SK-N-DZ (cell line): ENCODE results near the gene ULK3. TPM values are rescaled to one million over a fixed set of nuclear protein-coding genes. Genes with fewer than 3 reads are reported as not detected.
"Not testable (repeated sequence)": the region's sequence is repeated elsewhere in the genome, so short reads cannot be mapped to it uniquely, and the experiment has no call there.

Experiments used
- DNase-seq: peaks from one replicate; pipeline ENCODE4 v3.0.0-alpha.2; 2015; ENCODE audit warnings: low spot score
- polyA plus RNA-seq, 2 experiments: library from polyadenylated mRNA; depleted of rRNA; stranded (reverse); fragments of >200 nt; gene quantifications; 2 replicates each; pipeline ENCODE4 v1.2.3, GENCODE V29; 2014

Gene ULK3
- polyA plus RNA-seq (2014; cell fraction: cytosol; rRNA removed) = 44.6 and 52.1 TPM in 2 replicates
- polyA plus RNA-seq (2014; cell fraction: nucleus; rRNA removed) = 413 and 419 TPM in 2 replicates

DNA sequence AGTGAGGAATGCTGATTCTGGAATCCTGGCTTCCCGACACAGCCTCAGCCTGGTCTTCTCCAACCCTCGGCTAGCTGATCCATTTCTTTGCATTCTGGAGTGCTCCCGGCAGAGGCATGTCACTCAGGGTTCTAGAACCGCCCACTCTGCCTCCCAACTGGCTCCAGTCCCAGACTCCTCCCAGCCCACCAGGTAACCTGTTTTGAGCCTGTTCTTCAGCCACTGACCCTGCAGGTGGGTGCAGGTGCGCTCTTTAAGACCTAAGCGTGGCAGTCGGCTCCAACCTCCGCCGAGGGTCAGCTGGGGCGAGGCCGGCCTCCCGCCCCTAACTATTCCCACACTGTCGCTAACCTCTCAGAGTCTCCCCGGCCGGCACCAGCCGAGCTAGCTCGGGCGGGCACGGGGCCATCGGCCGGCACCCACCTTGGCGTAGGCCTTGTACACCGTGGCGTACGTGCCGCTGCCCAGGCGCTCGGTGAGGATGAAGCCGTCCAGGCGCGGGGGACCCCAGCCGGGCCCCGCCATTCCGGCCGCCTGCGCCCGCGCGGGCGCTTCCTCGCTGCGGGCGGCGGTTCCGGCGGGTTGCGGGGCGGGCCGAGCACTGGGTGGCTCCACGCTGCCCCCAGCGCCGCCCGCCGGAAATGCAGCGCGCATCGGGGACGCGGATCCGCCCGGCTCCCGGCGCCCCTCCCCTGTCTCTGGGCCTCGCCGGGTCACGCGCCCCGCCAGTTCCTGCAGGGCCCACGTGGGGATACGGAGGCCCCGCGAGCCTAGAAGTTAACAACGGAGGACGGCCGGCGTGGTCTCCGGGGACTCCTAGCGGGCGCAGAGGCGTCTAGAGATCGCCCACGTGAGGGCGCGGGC lies at the start of gene ULK3:
Gene ULK3 (minus strand): TSS at position 576 of the 864 bp plus-strand sequence. CDS start 51 bp downstream, at position 525.
- peak; percentile 91 for DNase-seq

- no peak for DNase-seq
Observed at GRCh38 chr15:74892313-74892712, 49.4 kb upstream of the ULK3 start.

GRCh38 chr15:74891469-74891868 lies 48.5 kb upstream of the ULK3 start:
- no peak for DNase-seq

DNA sequence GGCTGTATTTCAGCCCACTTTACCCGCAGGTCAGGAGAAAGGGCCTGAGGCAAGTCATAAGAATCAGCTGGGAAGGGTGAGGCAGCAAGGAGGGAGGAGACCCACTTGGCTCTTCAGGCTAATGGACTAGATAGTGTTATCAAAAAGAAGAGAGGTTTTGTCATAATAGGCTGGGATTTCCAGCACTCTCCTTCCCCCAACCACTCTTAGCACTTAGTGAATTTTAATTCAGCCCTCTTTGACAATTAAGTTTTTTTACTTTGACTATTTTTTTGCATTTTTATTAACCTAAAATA lies 47.7 kb upstream of the ULK3 start:
- no peak for DNase-seq

- peak; percentile 84 for DNase-seq
Observed at GRCh38 chr15:74889883-74890664, 47.1 kb upstream of the ULK3 start, which contains the start of gene MPI. Gene MPI (plus strand): TSS chr15:74890042. CDS start chr15:74890074, 32 bp downstream.

GRCh38 chr15:74889390-74889882 lies 46.5 kb upstream of the ULK3 start:
- peak; percentile 64 for DNase-seq

DNA sequence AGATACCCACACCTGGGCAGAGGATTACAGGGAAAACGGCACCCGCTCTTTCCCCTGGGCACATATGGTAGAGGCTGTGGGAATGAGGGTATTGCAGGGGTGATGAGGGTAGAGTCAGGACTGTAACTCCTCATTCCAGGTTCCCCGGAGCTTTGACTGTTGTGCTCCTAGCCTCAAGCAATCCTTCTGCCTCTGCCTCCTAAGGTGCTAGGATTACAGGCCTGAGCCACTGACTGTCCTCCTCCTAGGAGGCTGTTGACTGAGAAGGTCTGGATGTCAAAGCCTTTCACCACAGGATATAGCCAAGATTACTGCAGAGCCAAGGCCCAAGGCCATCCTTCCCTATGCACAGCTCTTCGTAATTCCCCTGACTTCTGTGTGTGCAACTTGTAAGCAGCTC lies 45.8 kb upstream of the ULK3 start:
- DNase-seq = no peak

DNA sequence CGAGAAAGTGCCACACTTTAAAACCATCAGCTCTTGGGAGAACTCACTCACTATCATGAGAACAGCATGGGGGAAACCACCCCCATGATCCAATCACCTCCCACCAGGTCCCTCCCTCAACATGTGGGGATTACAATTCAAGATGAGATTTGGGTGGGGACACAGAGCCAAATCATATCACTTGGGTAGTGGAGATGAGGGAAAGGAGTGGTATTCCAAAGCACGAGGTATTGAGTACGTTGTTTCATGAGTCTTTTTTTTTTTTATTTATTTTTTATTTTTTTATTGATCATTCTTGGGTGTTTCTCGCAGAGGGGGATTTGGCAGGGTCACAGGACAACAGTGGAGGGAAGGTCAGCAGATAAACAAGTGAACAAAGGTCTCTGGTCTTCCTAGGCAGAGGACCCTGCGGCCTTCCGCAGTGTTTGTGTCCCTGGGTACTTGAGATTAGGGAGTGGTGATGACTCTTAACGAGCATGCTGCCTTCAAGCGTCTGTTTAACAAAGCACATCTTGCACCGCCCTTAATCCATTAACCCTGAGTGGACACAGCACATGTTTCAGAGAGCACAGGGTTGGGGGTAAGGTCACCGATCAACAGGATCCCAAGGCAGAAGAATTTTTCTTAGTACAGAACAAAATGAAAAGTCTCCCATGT lies 44.7 kb upstream of the ULK3 start:
- DNase-seq = not testable (repeated sequence)

DNA sequence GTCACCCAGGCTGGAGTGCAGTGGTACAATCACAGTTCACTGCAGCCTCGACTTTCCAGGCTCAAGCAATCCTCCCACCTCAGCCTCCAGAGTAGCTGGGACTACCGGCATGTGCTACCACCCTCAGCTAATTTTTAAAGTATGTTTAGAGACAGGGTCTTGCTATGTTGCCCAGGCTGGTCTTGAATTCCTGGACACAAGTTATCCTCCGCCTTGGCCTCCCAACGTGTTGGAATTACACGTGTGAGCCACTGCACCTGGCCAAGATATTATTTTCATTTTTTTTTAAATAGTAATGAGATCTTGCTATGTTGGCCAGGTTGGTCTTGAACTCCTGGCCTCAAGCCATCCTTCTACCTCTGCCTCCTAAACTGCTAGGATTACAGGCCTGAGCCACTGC lies 42.5 kb upstream of the ULK3 start:
- DNase-seq = no peak

DNA sequence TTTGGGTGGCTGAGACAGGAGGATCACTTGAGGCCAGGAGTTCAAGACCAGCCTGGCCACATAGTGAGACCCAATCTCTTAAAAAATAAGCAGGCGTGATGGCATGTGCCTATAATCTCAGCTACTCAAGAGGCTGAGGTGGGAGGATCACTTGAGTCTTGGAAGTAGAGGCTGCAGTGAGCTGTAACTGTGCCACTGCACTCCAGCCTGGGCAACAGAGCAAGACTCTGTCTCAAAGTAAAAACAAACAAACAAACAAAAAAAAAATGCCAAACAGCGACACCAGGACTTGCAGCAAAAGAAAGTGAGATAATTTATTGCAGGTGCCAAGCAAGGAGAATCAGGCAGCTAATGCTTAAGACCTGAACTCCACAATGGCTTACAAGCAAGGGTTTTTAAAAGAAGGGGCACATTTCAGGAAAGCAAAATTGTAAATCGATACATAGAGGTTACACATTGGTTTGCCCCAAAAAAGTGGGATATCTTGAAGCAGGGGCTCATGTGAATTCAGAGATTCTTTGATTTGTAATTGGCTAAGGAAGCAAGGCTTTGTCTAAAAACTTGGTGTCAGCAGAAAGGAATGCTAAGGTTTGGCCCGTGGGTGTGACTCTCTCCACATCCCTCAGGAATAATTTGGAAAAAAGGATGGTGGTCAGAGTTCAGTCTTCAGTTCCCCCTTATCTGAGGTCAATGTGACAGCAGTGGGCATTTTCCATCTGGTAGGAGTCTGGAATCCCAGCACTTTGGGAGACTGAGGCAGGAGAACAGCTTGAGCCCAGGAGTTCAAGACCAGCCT lies 41.7 kb upstream of the ULK3 start:
- no peak for DNase-seq

DNA sequence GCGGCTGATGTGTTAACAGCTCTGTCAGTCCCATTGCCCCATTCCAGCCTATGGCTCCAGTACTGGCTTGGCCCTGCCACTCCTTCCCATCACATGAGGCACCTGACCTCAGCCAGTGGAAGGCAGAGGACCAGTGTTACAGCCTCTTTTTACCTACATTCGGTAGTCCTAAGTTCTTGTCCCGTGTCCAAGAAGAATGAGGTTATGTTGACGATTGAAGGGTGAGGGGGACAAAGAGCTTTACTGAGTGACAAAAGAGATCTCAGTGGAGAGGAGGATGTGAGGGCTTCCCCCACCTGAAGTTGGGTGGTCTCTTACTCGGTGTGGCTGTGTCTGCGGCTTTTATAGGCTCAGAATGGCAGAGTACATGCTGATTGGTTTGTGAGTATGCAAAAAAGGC lies 39.6 kb upstream of the ULK3 start:
- no peak for DNase-seq

- DNase-seq = no peak
Observed at GRCh38 chr15:74878273-74878672, 35.3 kb upstream of the ULK3 start.

- DNase-seq = peak; percentile 41
Observed at GRCh38 chr15:74873756-74874424, 30.9 kb upstream of the ULK3 start.

DNA sequence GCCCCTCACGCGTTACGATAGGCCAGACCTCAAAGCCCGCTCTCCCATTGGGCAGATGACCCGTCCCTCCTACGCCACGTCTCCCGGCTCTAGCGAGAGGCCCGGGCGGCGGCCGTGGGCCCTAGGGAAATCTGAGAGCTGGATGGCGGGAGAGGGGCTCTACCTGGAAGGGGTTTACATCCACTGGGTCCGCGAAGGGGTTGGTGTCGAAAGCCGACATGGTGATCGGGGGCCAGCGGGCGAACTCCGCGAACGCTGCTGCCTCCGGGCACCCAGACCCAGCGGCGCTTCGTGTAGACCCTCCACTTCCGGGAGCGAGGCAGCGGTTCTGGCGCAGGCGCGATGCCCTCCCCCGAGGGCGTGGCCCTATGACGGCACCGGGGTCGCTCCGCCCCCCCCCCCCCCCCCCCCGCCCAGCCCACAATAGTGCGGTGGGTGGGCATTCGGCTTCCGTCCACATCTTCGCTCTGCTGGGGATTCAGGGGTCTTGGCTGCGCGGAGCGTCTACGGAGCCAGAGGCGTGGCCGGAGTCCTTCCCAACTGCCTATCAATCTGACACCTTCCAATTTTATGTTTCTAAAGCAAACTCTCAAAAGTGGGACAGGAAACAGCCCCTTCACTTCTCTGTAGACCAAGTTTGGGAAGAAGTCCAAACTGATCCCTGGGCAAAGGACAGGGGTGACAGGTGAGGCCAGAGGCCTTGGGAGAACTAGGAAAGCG lies 30.2 kb upstream of the ULK3 start, which contains the start of gene SCAMP2:
Gene SCAMP2 (minus strand): TSS at position 330 of the 720 bp plus-strand sequence. CDS start 110 bp downstream, at position 220.
- peak; percentile 97 for DNase-seq

- no peak for DNase-seq
Observed at GRCh38 chr15:74872702-74873035, 29.7 kb upstream of the ULK3 start.

DNA sequence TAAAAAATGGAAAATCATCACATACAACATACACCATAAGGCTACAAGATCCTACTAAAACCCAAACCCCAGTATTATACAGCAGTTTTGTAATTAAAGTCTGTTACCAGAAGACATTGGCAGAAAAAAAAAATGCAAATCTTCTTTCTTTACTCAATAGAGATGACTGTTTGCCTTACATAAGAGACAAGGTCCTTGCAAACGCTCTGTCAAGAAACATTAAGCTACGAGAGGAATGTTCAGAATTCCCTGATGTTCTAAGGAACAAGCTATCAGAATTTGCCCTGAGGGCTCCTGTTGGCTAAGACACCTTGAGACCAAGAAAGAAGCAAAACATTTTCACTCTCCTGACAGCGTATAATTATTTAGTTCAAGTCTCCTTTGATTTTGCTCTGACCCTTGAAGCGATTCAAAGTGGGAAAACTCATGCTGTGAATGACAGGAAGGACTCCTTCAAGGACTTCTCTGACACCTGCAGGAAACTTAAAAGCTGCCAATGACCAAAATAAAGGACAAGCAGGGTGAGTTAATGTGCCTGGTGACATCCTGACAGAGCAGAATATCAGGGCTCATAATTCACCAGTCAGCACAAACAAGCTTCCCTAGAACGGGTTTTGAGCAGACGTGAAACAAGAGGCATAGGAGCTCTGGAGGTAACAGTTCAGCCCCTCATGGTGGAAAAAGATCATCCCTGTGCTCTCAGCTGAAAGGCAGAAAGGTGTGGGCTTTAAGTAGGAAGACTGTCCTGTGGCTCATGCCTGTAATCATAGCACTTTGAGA lies 27.7 kb upstream of the ULK3 start:
- DNase-seq = no peak

DNA sequence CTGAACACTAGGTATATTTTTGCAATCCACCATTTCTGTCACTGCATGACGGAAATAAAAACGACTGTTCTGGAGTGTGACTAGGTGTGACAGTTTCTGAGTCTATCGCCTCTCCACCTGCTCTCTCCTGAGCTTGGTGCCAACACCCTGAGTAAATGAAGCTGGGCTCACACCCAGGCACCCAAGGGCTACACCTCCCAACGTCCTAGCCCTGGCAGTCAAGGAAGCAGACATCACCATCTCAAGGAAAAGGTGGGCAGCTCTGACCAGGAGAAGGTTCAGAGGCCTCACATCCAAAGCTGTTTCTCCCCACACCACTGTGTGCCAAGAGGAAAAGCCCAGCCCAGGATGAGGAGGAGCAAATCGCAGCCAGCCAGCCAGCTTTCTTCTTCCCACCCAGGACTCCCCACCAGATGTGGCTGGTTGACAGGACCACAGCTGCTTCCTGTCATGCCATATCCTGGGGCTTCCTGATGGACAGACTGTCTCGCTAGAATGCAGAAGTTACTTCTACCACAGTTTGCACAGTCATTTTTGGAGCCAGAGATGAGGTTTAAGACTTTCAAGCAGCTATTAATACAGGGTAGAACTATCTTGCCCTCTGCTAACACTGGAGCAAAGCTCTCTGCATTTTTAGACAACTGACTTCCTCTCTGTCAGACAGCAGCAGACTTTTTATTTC lies 26.9 kb upstream of the ULK3 start:
- DNase-seq = no peak

GRCh38 chr15:74869372-74869725 lies 26.4 kb upstream of the ULK3 start:
- no peak for DNase-seq

GRCh38 chr15:74868059-74868458 lies 25.1 kb upstream of the ULK3 start:
- DNase-seq = no peak
